GM10847 (cell line): Measurements from ENCODE around the gene VCP.

Experiments used
- POLR2A ChIP-seq: IDR thresholded peaks from 2 replicates; pipeline ENCODE4 v1.6.1; 2011; ENCODE audit not compliant: insufficient read length; ENCODE audit errors: extremely low read depth

VCP gene

DNA sequence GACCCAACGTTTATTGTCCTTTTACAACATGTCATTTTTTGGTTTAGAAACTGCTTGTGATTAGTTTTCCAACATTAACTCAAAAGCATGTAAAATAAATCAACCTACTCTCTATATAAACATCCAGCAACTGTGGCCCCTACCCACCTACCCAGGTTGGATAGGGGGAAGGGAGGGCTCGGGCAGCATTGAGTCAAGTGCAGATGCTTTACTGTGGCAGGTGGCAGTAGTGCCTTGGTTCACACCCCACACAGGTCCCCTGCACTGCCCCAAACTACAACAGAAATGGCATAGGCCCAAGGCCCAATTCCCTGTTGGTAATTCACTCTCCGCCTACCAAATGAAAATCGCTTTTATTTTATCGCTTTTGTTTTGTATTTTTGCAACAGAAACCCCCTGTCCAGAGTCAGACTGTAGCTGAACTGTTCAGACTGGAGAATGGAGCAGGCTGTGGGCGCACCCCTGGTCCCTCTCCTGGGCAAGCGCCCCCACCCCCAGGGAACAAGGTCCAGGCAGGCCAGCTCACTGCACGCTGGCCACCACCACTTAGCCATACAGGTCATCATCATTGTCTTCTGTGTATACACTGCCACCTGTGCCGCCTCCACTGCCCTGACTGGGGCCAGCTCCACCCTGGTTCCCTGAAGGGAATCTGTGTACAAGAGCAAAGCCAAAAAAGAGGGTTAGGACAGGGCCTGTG, 15.7 kb downstream of the VCP start:
- no peak for TF ChIP-seq POLR2A

DNA sequence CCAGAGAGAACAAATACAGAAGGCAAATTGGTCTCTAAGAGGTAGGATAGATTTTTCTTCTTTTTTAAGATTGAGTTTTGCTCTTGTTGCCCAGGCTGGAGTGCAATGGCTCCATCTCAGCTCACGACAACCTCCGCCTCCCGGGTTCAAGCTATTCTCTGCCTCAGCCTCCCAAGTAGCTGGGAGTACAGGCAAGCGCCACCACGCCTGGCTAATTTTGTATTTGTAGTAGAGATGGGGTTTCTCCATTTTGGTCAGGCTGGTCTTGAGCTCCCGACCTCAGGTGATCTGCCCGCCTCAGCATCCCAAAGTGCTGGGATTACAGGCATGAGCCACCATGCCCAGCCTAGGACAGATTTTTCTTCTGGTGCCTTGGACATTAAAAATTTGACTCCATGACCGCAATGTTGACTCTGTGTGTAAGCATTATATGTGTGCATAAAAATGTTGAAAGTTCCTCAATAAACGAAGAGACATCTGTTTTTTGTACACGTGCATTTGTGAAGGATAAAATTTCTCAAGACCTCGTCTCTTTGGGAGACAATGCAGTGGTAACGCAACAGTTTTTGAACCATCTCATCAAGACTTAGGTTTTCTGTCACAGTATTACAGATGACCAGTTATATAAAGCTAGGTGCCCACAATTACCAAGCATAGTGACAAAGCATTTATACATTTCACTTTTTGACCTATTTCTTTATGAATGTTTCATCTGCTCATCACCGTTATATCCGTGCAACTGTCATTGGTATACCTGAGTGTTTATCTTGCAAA, 17.4 kb downstream of the VCP start:
- no peak for TF ChIP-seq POLR2A

DNA sequence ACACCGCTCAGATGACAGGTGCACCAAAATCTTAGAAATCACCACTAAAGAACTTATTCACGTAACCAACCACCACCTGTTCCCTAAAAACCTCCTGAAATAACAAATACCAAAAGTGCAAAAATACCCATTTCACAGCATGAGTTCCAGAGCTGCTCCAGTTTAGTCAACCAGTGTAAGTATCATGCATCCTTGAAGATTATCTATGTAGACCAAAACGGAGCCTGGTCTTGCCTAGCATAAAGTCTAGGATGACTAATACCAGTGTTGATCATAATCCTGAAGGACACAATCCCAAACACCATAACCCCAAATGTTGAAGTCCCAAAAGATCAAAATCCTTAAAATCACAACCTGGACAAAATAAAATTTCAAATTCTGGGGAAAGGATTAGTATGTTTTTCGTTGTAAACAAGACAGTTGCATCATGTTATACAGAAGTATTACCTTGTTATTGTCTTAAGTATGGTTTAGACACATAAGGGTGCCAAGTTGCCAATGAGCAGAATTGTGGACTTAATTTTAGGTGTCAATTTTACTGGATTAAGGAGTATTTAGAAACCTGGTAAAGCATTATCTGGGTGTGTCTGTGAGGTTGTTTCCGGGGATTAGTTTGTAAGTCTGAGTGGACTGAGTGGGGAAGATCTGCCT, 18.1 kb downstream of the VCP start:
- no peak for TF ChIP-seq POLR2A

GRCh38 chr9:35051069-35051967, 21.1 kb downstream of the VCP start:
- TF ChIP-seq POLR2A = no peak

DNA sequence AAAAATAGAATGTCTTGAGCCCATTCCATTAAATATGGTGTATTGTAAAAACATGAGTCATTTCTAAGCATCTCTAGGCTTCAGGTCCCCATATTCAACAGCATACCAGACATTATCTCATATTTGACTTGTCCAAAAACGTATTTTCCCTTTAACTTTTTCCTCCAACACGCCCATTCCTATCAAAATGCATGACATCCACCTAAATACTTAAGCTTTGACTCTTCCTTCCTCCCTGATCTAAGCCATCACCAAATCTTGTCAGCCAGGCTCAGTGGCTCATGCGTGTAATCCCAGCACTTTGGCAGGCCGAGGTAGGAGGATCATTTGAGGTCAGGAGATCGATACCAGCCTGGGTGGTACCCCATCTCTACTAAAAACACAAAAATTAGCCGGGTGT, 23.9 kb downstream of the VCP start:
- no peak for TF ChIP-seq POLR2A

DNA sequence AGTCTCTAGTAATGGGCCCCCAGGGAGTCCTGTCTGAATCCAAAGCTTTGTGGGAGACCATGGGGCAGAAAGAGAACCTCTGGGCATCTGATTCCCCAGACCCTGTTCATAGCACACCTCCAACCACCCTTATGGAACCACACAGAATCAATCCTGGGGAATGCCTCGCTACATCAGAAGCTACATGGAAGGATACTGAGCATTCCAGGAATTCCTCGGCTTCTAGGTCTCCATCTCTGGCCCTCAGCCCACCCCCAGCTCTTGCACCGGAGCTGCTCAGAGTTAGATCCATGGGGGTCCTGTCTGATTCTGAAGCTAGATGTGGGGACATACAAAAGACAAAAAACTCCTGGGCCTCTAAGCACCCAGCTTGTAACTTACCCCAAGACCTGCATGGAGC, 28.4 kb downstream of the VCP start:
- no peak for TF ChIP-seq POLR2A

- no peak for TF ChIP-seq POLR2A
These were observed 29.4 kb downstream of the VCP start for GRCh38 chr9:35042891-35043545.

DNA sequence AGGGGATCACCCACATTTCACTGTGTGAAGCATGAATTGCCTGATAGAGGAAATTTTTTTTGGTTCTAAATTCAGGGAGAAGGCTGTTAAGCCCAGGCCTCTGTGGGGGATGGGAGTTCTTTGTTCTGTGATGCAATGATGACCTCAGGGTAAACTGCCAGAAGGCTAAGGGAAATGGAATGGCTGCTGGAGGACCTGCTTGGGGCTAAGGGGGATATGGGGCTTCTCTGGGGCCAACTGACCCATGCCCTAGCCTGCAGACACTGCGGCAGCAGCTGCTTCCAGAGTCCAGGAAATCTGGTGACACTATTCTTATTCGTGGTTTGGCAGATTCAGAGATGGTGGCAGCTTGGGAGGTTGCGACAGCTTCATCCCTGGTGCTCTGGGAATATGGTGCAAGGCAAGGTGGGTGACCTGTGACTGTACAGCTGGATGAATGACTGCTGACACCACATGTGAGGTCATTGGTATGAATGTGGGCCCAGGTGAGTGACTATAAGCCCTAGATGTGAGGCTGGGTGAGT, 30.3 kb downstream of the VCP start:
- no peak for TF ChIP-seq POLR2A

GRCh38 chr9:35035851-35036701, 36.3 kb downstream of the VCP start:
- no peak for TF ChIP-seq POLR2A

DNA sequence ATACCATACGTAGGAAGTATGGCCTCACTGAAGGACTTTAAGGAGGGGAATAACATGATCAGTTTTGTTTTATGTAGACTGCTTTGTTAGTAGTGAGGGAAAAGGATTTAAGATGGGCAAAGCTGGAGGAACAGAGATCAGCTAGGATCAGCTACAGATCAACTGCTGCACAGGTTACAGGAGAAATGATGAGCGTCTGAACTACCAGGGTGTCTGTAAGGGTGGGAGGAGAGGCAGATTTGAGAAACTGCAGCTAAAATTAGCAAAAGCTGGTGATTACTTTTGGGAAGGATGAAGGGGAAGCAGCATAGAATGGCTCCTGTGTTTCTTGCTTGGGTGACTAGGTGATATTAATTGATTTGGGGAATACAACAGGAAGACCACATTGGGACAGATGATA, 39.3 kb downstream of the VCP start:
- no peak for TF ChIP-seq POLR2A

GRCh38 chr9:35029852-35030251, 42.6 kb downstream of the VCP start:
- TF ChIP-seq POLR2A = no peak

- no peak for TF ChIP-seq POLR2A
These were observed 43.2 kb downstream of the VCP start for GRCh38 chr9:35029241-35029640.

GRCh38 chr9:35028341-35028740, 44.1 kb downstream of the VCP start:
- no peak for TF ChIP-seq POLR2A

GRCh38 chr9:35027860-35028259, 44.6 kb downstream of the VCP start:
- no peak for TF ChIP-seq POLR2A

DNA sequence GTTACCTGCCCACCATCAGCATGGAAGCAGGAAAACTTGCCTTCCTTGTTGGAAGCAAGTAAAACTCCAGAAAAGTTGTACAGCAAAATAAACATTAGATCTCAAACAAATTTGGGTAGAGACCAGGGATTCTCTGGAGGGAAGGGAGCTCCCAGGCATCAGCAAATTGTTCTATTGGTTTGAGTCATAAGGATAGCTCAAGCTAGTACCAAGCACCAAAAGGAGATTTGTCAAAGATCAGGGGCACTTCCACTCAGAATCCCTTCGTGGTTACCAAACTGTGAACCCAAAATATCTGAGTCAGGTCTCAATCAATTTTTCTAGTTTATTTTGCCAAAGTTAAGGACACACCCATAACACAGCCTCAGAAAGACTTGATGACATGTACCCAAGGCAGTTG, 45.1 kb downstream of the VCP start:
- no peak for TF ChIP-seq POLR2A
